NCI-H2196 treated with DMSO at 0.1 percent for 48 hours (cell line): ENCODE measurements around the gene ATP6V1E1.
"Not testable (repeated sequence)": the region's sequence is repeated elsewhere in the genome, so short reads cannot be mapped to it uniquely, and the experiment has no call there.

Source experiments
- DNase-seq: peaks from one replicate; lab custom pipeline; 2025; ENCODE audit not compliant: unreplicated experiment; lab: John Stamatoyannopoulos, UW

Gene ATP6V1E1

GRCh38 chr22:17628406-17629172 lies at the start of gene ATP6V1E1:
TSS of gene ATP6V1E1 (minus strand) at chr22:17628749. CDS start at chr22:17628635, 114 bp downstream.
- peak; percentile 89 for DNase-seq

GRCh38 chr22:17675584-17675983 lies 47.0 kb upstream of the ATP6V1E1 start:
- no peak for DNase-seq

GRCh38 chr22:17674152-17674551 lies 45.6 kb upstream of the ATP6V1E1 start:
- no peak for DNase-seq

- no peak for DNase-seq
These were observed 44.0 kb upstream of the ATP6V1E1 start for GRCh38 chr22:17672417-17672991.

GRCh38 chr22:17671521-17672092 lies 43.1 kb upstream of the ATP6V1E1 start:
- DNase-seq: not testable (repeated sequence)

GRCh38 chr22:17665854-17666253 lies 37.3 kb upstream of the ATP6V1E1 start:
- DNase-seq: no peak

GRCh38 chr22:17665248-17665647 lies 36.7 kb upstream of the ATP6V1E1 start:
- DNase-seq: no peak

GRCh38 chr22:17664414-17665055 lies 36.0 kb upstream of the ATP6V1E1 start:
- DNase-seq: no peak

- DNase-seq: no peak
These were observed 28.4 kb upstream of the ATP6V1E1 start for GRCh38 chr22:17656870-17657395.

- DNase-seq: no peak
These were observed 26.7 kb upstream of the ATP6V1E1 start for GRCh38 chr22:17655289-17655688.

GRCh38 chr22:17648569-17648968 lies 20.0 kb upstream of the ATP6V1E1 start:
- DNase-seq: no peak

GRCh38 chr22:17647991-17648390 lies 19.4 kb upstream of the ATP6V1E1 start:
- no peak for DNase-seq

- no peak for DNase-seq
These were observed 18.9 kb upstream of the ATP6V1E1 start for GRCh38 chr22:17647452-17647851.

- not testable (repeated sequence) for DNase-seq
These were observed 13.8 kb upstream of the ATP6V1E1 start for GRCh38 chr22:17642357-17642756.

- no peak for DNase-seq
These were observed 12.7 kb upstream of the ATP6V1E1 start for GRCh38 chr22:17641269-17641668.

- DNase-seq: peak; percentile 10
These were observed 10.7 kb upstream of the ATP6V1E1 start for GRCh38 chr22:17639247-17639741.

- DNase-seq: peak; percentile 89
These were observed 10.1 kb upstream of the ATP6V1E1 start, which contains the start of gene BCL2L13 for GRCh38 chr22:17638432-17639246. TSS of gene BCL2L13 (plus strand) at chr22:17638757. CDS start at chr22:17655712, 16,955 bp downstream.

GRCh38 chr22:17638182-17638431 lies 9.6 kb upstream of the ATP6V1E1 start:
- peak; percentile 82 for DNase-seq

GRCh38 chr22:17637490-17638181 lies 9.1 kb upstream of the ATP6V1E1 start:
- no peak for DNase-seq

- not testable (repeated sequence) for DNase-seq
These were observed 8.3 kb upstream of the ATP6V1E1 start for GRCh38 chr22:17636850-17637249.
